Measurements from ENCODE around the gene PTGFR. TPM values are rescaled to one million over a fixed set of nuclear protein-coding genes. Genes with fewer than 3 reads are reported as not detected.

The PTGFR gene
- total and polyA plus RNA-seq, 10 of the 15 experiments (the other 5 are each of a cell fraction or from before 2014, with no cell fraction given), result not detected

GRCh38 chr1:78501203-78501602 is 10.4 kb downstream of the PTGFR start:
- Histone ChIP-seq H3K79me2 (ENCODE audit: control insufficient read depth, insufficient read depth, low read length) (no peaks in the 10 kb centered on the region), H3K4me3 (no peak overlapping the region), H3K9ac (ENCODE audit: control insufficient read depth, insufficient read depth, low read length) (no peak overlapping the region), H4K20me1 (ENCODE audit: control insufficient read depth, insufficient read depth) (no peaks in the 10 kb centered on the region), H3K27me3 (replicated peaks in 1 of 2; ENCODE audit: control insufficient read depth in 2 of 2, insufficient read depth in 2 of 2, low read length in 1 of 2) (no peaks in the 10 kb centered on the region), H3K36me3 (ENCODE audit: control insufficient read depth in 2 of 2, insufficient read depth in 2 of 2, low read length in 1 of 2) (no peaks in the 10 kb centered on the region), H2AFZ (ENCODE audit: control insufficient read depth, low read depth, low read length) (no peak overlapping the region), H3K9me3 (replicated peaks; ENCODE audit: control insufficient read depth, insufficient read depth, low read length) (no peaks in the 10 kb centered on the region), H3K4me1 (ENCODE audit: control insufficient read depth, insufficient read depth, low read length) (no peaks in the 10 kb centered on the region), H3K4me2 (ENCODE audit: control insufficient read depth, insufficient read depth) (no peak overlapping the region), H3K27ac (ENCODE audit: control insufficient read depth, insufficient read depth) (no peak overlapping the region)
- RAD21 ChIA-PET (ENCODE audit: unreplicated experiment), result no interaction called here
- intact Hi-C loops (cut with micrococcal nuclease; ENCODE audit: unreplicated experiment), result no loop called here
- CTCF ChIA-PET, result interaction anchor here (1.2 kb wide), 1 partner anchor 11 kb away, joined by 3 read pairs; no protein-coding TSS in a partner anchor
- DNase-seq (ENCODE audit: low read depth, low spot score), result no peak
- in situ Hi-C loops (cut with MboI), result no loop called here
- SMC1A ChIA-PET (ENCODE audit: uncharacterized antibody, unreplicated experiment), result no interaction called here
- TF ChIP-seq CUX1 (IDR thresholded peaks at IDR 0.05; ENCODE audit: insufficient replicate concordance, low read depth, low read length), result no peak
- TF ChIP-seq CREM (IDR thresholded peaks at IDR 0.05; ENCODE audit: low read depth), result no peak
- TF ChIP-seq ZSCAN29 (IDR thresholded peaks at IDR 0.05), result no peak
- TF ChIP-seq IKZF2 (IDR thresholded peaks at IDR 0.05), result no peak
- TF ChIP-seq NFXL1 (IDR thresholded peaks at IDR 0.05; ENCODE audit: borderline replicate concordance), result no peak
- TF ChIP-seq ETV6 (conservative IDR thresholded peaks at IDR 0.05 in 1 of 2, IDR thresholded peaks at IDR 0.05 in 1 of 2; ENCODE audit: borderline replicate concordance in 1 of 2, low read depth in 1 of 2), result no peak
- no peak for TF ChIP-seq ZZZ3 (IDR thresholded peaks at IDR 0.05; ENCODE audit: control insufficient read depth, insufficient read length, low read depth)
- TF ChIP-seq BRCA1 (IDR thresholded peaks at IDR 0.05; ENCODE audit: low read depth, low read length), result no peak
- no peak for TF ChIP-seq USF2 (IDR thresholded peaks at IDR 0.05; ENCODE audit: borderline replicate concordance, low read depth, low read length)
- TF ChIP-seq ESRRA (IDR thresholded peaks at IDR 0.05; ENCODE audit: low read length), result no peak
- no peak for TF ChIP-seq SIN3A (IDR thresholded peaks at IDR 0.05; ENCODE audit: low read depth, low read length)
- TF ChIP-seq PRDM15 (CRISPR knock-in tag; IDR thresholded peaks at IDR 0.05), result no peak
- TF ChIP-seq CBFB (IDR thresholded peaks at IDR 0.05; ENCODE audit: low read depth), result no peak
- TF ChIP-seq CHD2 (IDR thresholded peaks at IDR 0.05; ENCODE audit: borderline replicate concordance, low read depth, low read length), result no peak
- TF ChIP-seq ZNF274 (IDR thresholded peaks at IDR 0.05; ENCODE audit: insufficient read depth, insufficient read length), result no peak
- no peak for TF ChIP-seq ZNF217 (IDR thresholded peaks at IDR 0.05)
- no peak for TF ChIP-seq GABPA (IDR thresholded peaks at IDR 0.05; ENCODE audit: low read depth)
- no peak for ATAC-seq
- POLR2A ChIA-PET, result interaction anchor here (1.0 kb wide), 1 partner anchor 15 kb away, joined by 4 read pairs; no protein-coding TSS in a partner anchor
- BruUV-seq (replicated peaks), result no TSS peak
- no peak for FAIRE-seq
